Measurements from ENCODE around the gene ARHGAP1.
"Not testable (repeated sequence)": the region's sequence is repeated elsewhere in the genome, so short reads cannot be mapped to it uniquely, and the experiment has no call there.

The ARHGAP1 gene

GRCh38 chr11:46722566-46723358 lies 22.3 kb upstream of the ARHGAP1 start:
- no peak for DNase-seq

GRCh38 chr11:46721286-46721685 lies 20.9 kb upstream of the ARHGAP1 start:
- DNase-seq: no peak

- DNase-seq: no peak
Measured at GRCh38 chr11:46719543-46720218, 19.3 kb upstream of the ARHGAP1 start.

- no peak for DNase-seq
Measured at GRCh38 chr11:46719048-46719542, 18.7 kb upstream of the ARHGAP1 start, which contains the start of gene F2. Gene F2 (plus strand): TSS chr11:46719213. CDS start chr11:46719236, 23 bp downstream.

- DNase-seq: peak; percentile 72
Measured at GRCh38 chr11:46718155-46719019, 18.0 kb upstream of the ARHGAP1 start.

- DNase-seq: not testable (repeated sequence)
Measured at GRCh38 chr11:46717825-46718154, 17.4 kb upstream of the ARHGAP1 start.

- DNase-seq: no peak
Measured at GRCh38 chr11:46712874-46713576, 12.6 kb upstream of the ARHGAP1 start.

- DNase-seq: no peak
Measured at GRCh38 chr11:46711303-46711702, 10.9 kb upstream of the ARHGAP1 start.

- no peak for DNase-seq
Measured at GRCh38 chr11:46710821-46711269, 10.4 kb upstream of the ARHGAP1 start.

- DNase-seq: not testable (repeated sequence)
Measured at GRCh38 chr11:46709351-46709750, 8.9 kb upstream of the ARHGAP1 start.

- DNase-seq: no peak
Measured at GRCh38 chr11:46706886-46707285, 6.5 kb upstream of the ARHGAP1 start.

GRCh38 chr11:46705070-46705688 lies 4.8 kb upstream of the ARHGAP1 start:
- no peak for DNase-seq

GRCh38 chr11:46701078-46701654 lies 747 bp upstream of the ARHGAP1 start:
- no peak for DNase-seq

- DNase-seq: no peak
Measured at GRCh38 chr11:46698597-46698996, 1.8 kb downstream of the ARHGAP1 start.

GRCh38 chr11:46697723-46698122 lies 2.7 kb downstream of the ARHGAP1 start:
- no peak for DNase-seq

GRCh38 chr11:46697303-46697702 lies 3.1 kb downstream of the ARHGAP1 start:
- no peak for DNase-seq

GRCh38 chr11:46696212-46696558 lies 4.2 kb downstream of the ARHGAP1 start:
- DNase-seq: no peak

- no peak for DNase-seq
Measured at GRCh38 chr11:46695345-46696211, 4.8 kb downstream of the ARHGAP1 start.

GRCh38 chr11:46694607-46695006 lies 5.8 kb downstream of the ARHGAP1 start:
- no peak for DNase-seq

GRCh38 chr11:46694072-46694471 lies 6.3 kb downstream of the ARHGAP1 start:
- no peak for DNase-seq

GRCh38 chr11:46693597-46694012 lies 6.8 kb downstream of the ARHGAP1 start:
- DNase-seq: no peak

Measured in NCI-H146 (cell line).